Trophoblast cell (in vitro differentiated cells and primary cell): ENCODE measurements around the gene STAC3.

Experiments
- DNase-seq, 2 donors: peaks; one replicate each; pipeline ENCODE4 v3.0.0-alpha.2; 2016
- H2AFZ ChIP-seq: 2 replicates; pipeline ENCODE4 v1.6.1; 2013; ENCODE audit warnings: low read length, moderate library complexity, mild to moderate bottlenecking; ENCODE audit not compliant: insufficient read depth, poor library complexity
- H2AK5ac ChIP-seq: 2 replicates; pipeline ENCODE4 v1.6.1; 2013; ENCODE audit warnings: mild to moderate bottlenecking, low read length
- H2BK120ac ChIP-seq: 2 replicates; pipeline ENCODE4 v1.6.1; 2013; ENCODE audit warnings: low read length, mild to moderate bottlenecking, moderate library complexity; ENCODE audit not compliant: insufficient read depth, poor library complexity
- H2BK12ac ChIP-seq: 2 replicates; pipeline ENCODE4 v1.6.1; 2013; ENCODE audit warnings: mild to moderate bottlenecking, low read length, moderate library complexity
- H2BK5ac ChIP-seq: 2 replicates; pipeline ENCODE4 v1.6.1; 2013; ENCODE audit warnings: low read length, low read depth, moderate library complexity, mild to moderate bottlenecking; ENCODE audit not compliant: poor library complexity
- H3K14ac ChIP-seq: 2 replicates; pipeline ENCODE4 v1.6.1; 2013; ENCODE audit warnings: mild to moderate bottlenecking, low read length
- H3K18ac ChIP-seq: 2 replicates; pipeline ENCODE4 v1.6.1; 2013; ENCODE audit warnings: mild to moderate bottlenecking, low read length
- H3K23ac ChIP-seq: 2 replicates; pipeline ENCODE4 v1.6.1; 2013; ENCODE audit warnings: low read length
- H3K27ac ChIP-seq: 2 replicates; pipeline ENCODE4 v1.5.1; 2013; ENCODE audit warnings: low read depth, mild to moderate bottlenecking, inconsistent platforms, low read length, moderate library complexity
- H3K27me3 ChIP-seq: 2 replicates; pipeline ENCODE4 v1.6.1; 2013; ENCODE audit warnings: inconsistent platforms, mild to moderate bottlenecking, low read length, moderate library complexity; ENCODE audit not compliant: insufficient read depth
- H3K36me3 ChIP-seq, 2 experiments: 1 replicate in 1 of 2; 2 replicates in 1 of 2; pipeline ENCODE4 v1.6.1; 2013; ENCODE audit warnings: low read length in 2 of 2, mild to moderate bottlenecking in 2 of 2, moderate library complexity in 1 of 2; ENCODE audit not compliant: insufficient read depth in 2 of 2, control insufficient read depth in 1 of 2
- H3K4ac ChIP-seq: 2 replicates; pipeline ENCODE4 v1.6.1; 2013; ENCODE audit warnings: low read depth, mild to moderate bottlenecking, low read length, moderate library complexity
- H3K4me1 ChIP-seq, 2 experiments: 1 replicate in 1 of 2; 2 replicates in 1 of 2; pipeline ENCODE4 v1.6.1; 2013; ENCODE audit warnings: low read length in 2 of 2, mild to moderate bottlenecking in 2 of 2, moderate library complexity in 1 of 2; ENCODE audit not compliant: insufficient read depth in 2 of 2, control insufficient read depth in 1 of 2
- H3K4me2 ChIP-seq: 2 replicates; pipeline ENCODE4 v1.6.1; 2013; ENCODE audit warnings: inconsistent platforms, mild to moderate bottlenecking, low read length, moderate library complexity
- H3K4me3 ChIP-seq: 2 replicates; pipeline ENCODE4 v1.5.1; 2013; ENCODE audit warnings: mild to moderate bottlenecking, low read depth, low read length, inconsistent platforms
- H3K79me1 ChIP-seq: one replicate; pipeline ENCODE4 v1.6.1; 2013; ENCODE audit warnings: low read length
- H3K79me2 ChIP-seq: 2 replicates; pipeline ENCODE4 v1.6.1; 2013; ENCODE audit warnings: low read length, mild to moderate bottlenecking; ENCODE audit not compliant: control insufficient read depth, insufficient read depth, poor library complexity
- H3K9ac ChIP-seq: 2 replicates; pipeline ENCODE4 v1.6.1; 2013; ENCODE audit warnings: mild to moderate bottlenecking, low read length
- H3K9me3 ChIP-seq: 2 replicates; pipeline ENCODE4 v1.6.1; 2013; ENCODE audit warnings: low read depth, mild to moderate bottlenecking, control low read depth, inconsistent platforms, low read length; ENCODE audit not compliant: insufficient read depth
- H4K12ac ChIP-seq: 2 replicates; pipeline ENCODE4 v1.6.1; 2013; ENCODE audit warnings: low read depth, mild to moderate bottlenecking, low read length, moderate library complexity
- H4K8ac ChIP-seq: 2 replicates; pipeline ENCODE4 v1.6.1; 2013; ENCODE audit warnings: low read depth, mild to moderate bottlenecking, low read length, moderate library complexity
- H4K91ac ChIP-seq: one replicate; pipeline ENCODE4 v1.6.1; 2013; ENCODE audit warnings: low read depth, mild to moderate bottlenecking, low read length, moderate library complexity
- WGBS: extraction: QIAGEN DNeasy Blood & Tissue Kit; methylation state at CpG from one replicate; pipeline ENCODE4 v1.1.7; 2013; ENCODE audit warnings: missing lambda C conversion rate; ENCODE audit not compliant: insufficient read length, insufficient coverage; ENCODE audit errors: extremely low coverage; 5-methylcytosine and 5-hydroxymethylcytosine counted together

The STAC3 gene

GRCh38 chr12:57273516-57273915 lies 22.5 kb upstream of the STAC3 start:
- no peak overlapping the region for H4K12ac ChIP-seq

GRCh38 chr12:57272337-57273151 lies 21.6 kb upstream of the STAC3 start:
- WGBS: no CpG with 5 or more reads among the region's 7 CpGs
- H2AK5ac ChIP-seq: no peak overlapping the region
- no peak overlapping the region for H2BK120ac ChIP-seq
- H3K9me3 ChIP-seq: no peaks in the 10 kb centered on the region
- H3K14ac ChIP-seq: no peak overlapping the region
- H3K9ac ChIP-seq: no peak overlapping the region
- no peaks in the 10 kb centered on the region for H3K27me3 ChIP-seq
- no peak overlapping the region for H3K4me3 ChIP-seq
- no peak overlapping the region for H2AFZ ChIP-seq
- H3K4ac ChIP-seq: no peak overlapping the region
- no peak overlapping the region for H4K8ac ChIP-seq
- H2BK5ac ChIP-seq: no peak overlapping the region
- no peak overlapping the region for H3K23ac ChIP-seq
- H3K79me2 ChIP-seq: no peaks in the 10 kb centered on the region
- H3K4me1 ChIP-seq: no peaks in the 10 kb centered on the region
- no peak overlapping the region for H3K4me2 ChIP-seq
- no peak overlapping the region for H3K18ac ChIP-seq
- no peak overlapping the region for H4K12ac ChIP-seq
- no peaks in the 10 kb centered on the region for H3K79me1 ChIP-seq
- no peak for DNase-seq
- H4K91ac ChIP-seq: no peak overlapping the region
- H2BK12ac ChIP-seq: no peak overlapping the region
- peaks cover 11 to 18% of the 10 kb centered on the region in 2 experiments for H3K36me3 ChIP-seq
- H3K27ac ChIP-seq: no peak overlapping the region

More at GRCh38 chr12:57273516-57273915, 22.5 kb upstream of the STAC3 start:
- DNase-seq: no peak
- no peaks in the 10 kb centered on the region for H3K4me1 ChIP-seq
- H3K4me3 ChIP-seq: no peak overlapping the region
- no peak overlapping the region for H3K4ac ChIP-seq
- no peak overlapping the region for H3K14ac ChIP-seq
- H3K79me1 ChIP-seq: no peaks in the 10 kb centered on the region
- no peak overlapping the region for H3K4me2 ChIP-seq
- H2AFZ ChIP-seq: no peak overlapping the region
- no peak overlapping the region for H2BK5ac ChIP-seq
- H2AK5ac ChIP-seq: no peak overlapping the region
- no peak overlapping the region for H4K8ac ChIP-seq
- H3K27me3 ChIP-seq: no peaks in the 10 kb centered on the region
- no peak overlapping the region for H4K91ac ChIP-seq
- no peak overlapping the region for H3K27ac ChIP-seq
- peaks cover 7 to 14% of the 10 kb centered on the region in 2 experiments for H3K36me3 ChIP-seq
- no peak overlapping the region for H2BK120ac ChIP-seq
- no peak overlapping the region for H2BK12ac ChIP-seq
- no peaks in the 10 kb centered on the region for H3K79me2 ChIP-seq
- H3K9me3 ChIP-seq: no peaks in the 10 kb centered on the region
- H3K18ac ChIP-seq: no peak overlapping the region
- H3K9ac ChIP-seq: no peak overlapping the region
- no peak overlapping the region for H3K23ac ChIP-seq

GRCh38 chr12:57270966-57271470 lies 20.0 kb upstream of the STAC3 start:
- no peak overlapping the region for H3K4me3 ChIP-seq
- H4K91ac ChIP-seq: no peak overlapping the region
- H2BK5ac ChIP-seq: no peak overlapping the region
- H3K9ac ChIP-seq: no peak overlapping the region
- no peak overlapping the region for H3K18ac ChIP-seq
- no peaks in the 10 kb centered on the region for H3K9me3 ChIP-seq
- no peaks in the 10 kb centered on the region for H3K79me1 ChIP-seq
- H3K14ac ChIP-seq: no peak overlapping the region
- H2BK12ac ChIP-seq: no peak overlapping the region
- no peak overlapping the region for H2BK120ac ChIP-seq
- H3K4ac ChIP-seq: no peak overlapping the region
- no peak overlapping the region for H2AK5ac ChIP-seq
- H3K23ac ChIP-seq: no peak overlapping the region
- no peak for DNase-seq
- no peaks in the 10 kb centered on the region for H3K4me1 ChIP-seq
- no peak overlapping the region for H2AFZ ChIP-seq
- H3K79me2 ChIP-seq: no peaks in the 10 kb centered on the region
- no peaks in the 10 kb centered on the region for H3K27me3 ChIP-seq
- no CpG with 5 or more reads among the region's 1 CpG for WGBS
- H4K12ac ChIP-seq: no peak overlapping the region
- no peak overlapping the region for H4K8ac ChIP-seq
- no peak overlapping the region for H3K4me2 ChIP-seq
- no peak overlapping the region for H3K27ac ChIP-seq
- H3K36me3 ChIP-seq: peaks cover 16 to 22% of the 10 kb centered on the region in 2 experiments

- no peak overlapping the region for H2BK12ac ChIP-seq
- DNase-seq: no peak
Measured at GRCh38 chr12:57268264-57268663, 17.3 kb upstream of the STAC3 start.

More at GRCh38 chr12:57268264-57268663, 17.3 kb upstream of the STAC3 start:
- H3K23ac ChIP-seq: no peak overlapping the region
- no peak overlapping the region for H4K91ac ChIP-seq
- no peak overlapping the region for H4K12ac ChIP-seq
- no peaks in the 10 kb centered on the region for H3K27me3 ChIP-seq
- H3K4me2 ChIP-seq: no peak overlapping the region
- no peak overlapping the region for H2BK120ac ChIP-seq
- no peaks in the 10 kb centered on the region for H3K9me3 ChIP-seq
- H2AFZ ChIP-seq: no peak overlapping the region
- no peaks in the 10 kb centered on the region for H3K4me1 ChIP-seq
- no peak overlapping the region for H3K18ac ChIP-seq
- H3K79me2 ChIP-seq: no peaks in the 10 kb centered on the region
- no peak overlapping the region for H3K4me3 ChIP-seq
- no peak overlapping the region for H3K14ac ChIP-seq
- H3K36me3 ChIP-seq: peaks cover 16 to 24% of the 10 kb centered on the region in 2 experiments
- H3K4ac ChIP-seq: no peak overlapping the region
- no peak overlapping the region for H3K9ac ChIP-seq
- H2AK5ac ChIP-seq: no peak overlapping the region
- no CpG with 5 or more reads among the region's 7 CpGs for WGBS
- H4K8ac ChIP-seq: no peak overlapping the region
- H3K27ac ChIP-seq: no peak overlapping the region
- H3K79me1 ChIP-seq: no peaks in the 10 kb centered on the region
- no peak overlapping the region for H2BK5ac ChIP-seq
